H1 (cell line): ENCODE data around the gene PGLYRP4. TPM values are rescaled to one million over a fixed set of nuclear protein-coding genes. Genes with fewer than 3 reads are reported as not detected.

Source experiments
- CHD7 ChIP-seq: fragments of 300-600 bp; sonication (generic); IDR thresholded peaks from 2 replicates; pipeline ENCODE4 v1.7.1; 2012; ENCODE audit warnings: low read length, moderate library complexity, mild to moderate bottlenecking, inconsistent platforms; ENCODE audit not compliant: insufficient replicate concordance
- FOSL1 ChIP-seq: IDR thresholded peaks from 2 replicates; pipeline ENCODE4 v1.6.1; 2011; ENCODE audit warnings: mild to moderate bottlenecking, low read depth, low read length, moderate library complexity; ENCODE audit not compliant: insufficient read depth
- MAFK ChIP-seq: IDR thresholded peaks from 2 replicates; pipeline ENCODE4 v1.6.1; 2012; ENCODE audit warnings: low read depth, mild to moderate bottlenecking, improper control_type of control experiment, low read length
- PHF8 ChIP-seq: fragments of 200-600 bp; sonication (generic); conservative IDR thresholded peaks from 2 replicates; pipeline ENCODE4 v1.7.1; 2012; ENCODE audit warnings: low read depth, mild to moderate bottlenecking, inconsistent platforms, low read length, moderate library complexity
- POLR2AphosphoS5 ChIP-seq: IDR thresholded peaks from 2 replicates; pipeline ENCODE4 v1.6.1; 2011; ENCODE audit warnings: low read depth, low read length
- TAF1 ChIP-seq: IDR thresholded peaks from 2 replicates; pipeline ENCODE4 v1.6.1; 2011; ENCODE audit warnings: mild to moderate bottlenecking, low read depth, low read length
- polyA plus RNA-seq, 7 experiments: library from polyadenylated mRNA; depleted of rRNA in 3 of 7; stranded (reverse) in 5 of 7; unstranded in 2 of 7; fragments of >200 nt in 5 of 7; fragments of 200-250 nt in 2 of 7; gene quantifications; 1 replicate in 5 of 7; 2 replicates in 1 of 7; 4 replicates in 1 of 7; pipeline versions ENCODE4 v1.2.1 to v1.2.3, GENCODE V29; 2011 to 2013; ENCODE audit warnings: missing spikeins in 2 of 7, mixed read lengths in 2 of 7
- total RNA-seq: library from RNA; stranded (reverse); fragmentation: NEBNext Ultra II Directional; extraction: Animal tissue kit (Norgen Biotek cat#: 25700); gene quantifications from 2 replicates; pipeline ENCODE4 v1.2.1, GENCODE V29; 2021
- TF ChIP-seq, protein P1 (sequence below): IDR thresholded peaks from 2 replicates; pipeline ENCODE4 v1.6.1; 2011; ENCODE audit warnings: low read depth, mild to moderate bottlenecking, low read length; ENCODE audit not compliant: insufficient read depth

The PGLYRP4 gene
- total and polyA plus RNA-seq, 2 of the 8 experiments (the other 6 are each of a cell fraction or from before 2014, with no cell fraction given), result not detected

- no peak for TF ChIP-seq CHD7
- TF ChIP-seq MAFK, result no peak
- TF ChIP-seq FOSL1, result no peak
- no peak for TF ChIP-seq PHF8
- TF ChIP-seq POLR2AphosphoS5, result no peak
- TF ChIP-seq TAF1, result no peak
- TF ChIP-seq, protein P1, sequence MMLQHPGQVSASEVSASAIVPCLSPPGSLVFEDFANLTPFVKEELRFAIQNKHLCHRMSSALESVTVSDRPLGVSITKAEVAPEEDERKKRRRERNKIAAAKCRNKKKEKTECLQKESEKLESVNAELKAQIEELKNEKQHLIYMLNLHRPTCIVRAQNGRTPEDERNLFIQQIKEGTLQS, result no peak
Observed at GRCh38 chr1:153359241-153359640, 10.6 kb upstream of the PGLYRP4 start (continued).
